ENCODE results near the gene C2.
"Not testable (repeated sequence)": the region's sequence is repeated elsewhere in the genome, so short reads cannot be mapped to it uniquely, and the experiment has no call there.

C2 gene

GRCh38 chr6:31907158-31907813 is 20.2 kb upstream of the C2 start:
- Histone ChIP-seq H3K14ac (ENCODE audit: low read length) (no peak overlapping the region), H3K4me3 (ENCODE audit: low read depth, low read length) (no peak overlapping the region), H2AK5ac (ENCODE audit: low read length) (no peak overlapping the region), H3K4me2 (ENCODE audit: low read length) (no peak overlapping the region), H2AFZ (ENCODE audit: insufficient read depth, low read length, poor library complexity) (no peak overlapping the region), H3K79me2 (ENCODE audit: control insufficient read depth, insufficient read depth, low read length, poor library complexity) (no peaks in the 10 kb centered on the region), H3K18ac (ENCODE audit: low read length) (no peak overlapping the region), H2BK5ac (ENCODE audit: low read depth, low read length, poor library complexity) (no peak overlapping the region), H3K27ac (ENCODE audit: low read depth, low read length) (no peak overlapping the region), H2BK120ac (ENCODE audit: insufficient read depth, low read length, poor library complexity) (no peak overlapping the region), H3K36me3 (ENCODE audit: control insufficient read depth in 1 of 2, insufficient read depth in 2 of 2, low read length in 2 of 2) (no peaks in the 10 kb centered on the region), H3K4ac (ENCODE audit: low read depth, low read length) (no peak overlapping the region), H3K23ac (ENCODE audit: low read length) (no peak overlapping the region), H3K9ac (ENCODE audit: low read length) (no peak overlapping the region), H4K8ac (ENCODE audit: low read depth, low read length) (no peak overlapping the region), H3K27me3 (ENCODE audit: insufficient read depth, low read length) (no peaks in the 10 kb centered on the region), H2BK12ac (ENCODE audit: low read length) (no peak overlapping the region), H3K79me1 (ENCODE audit: low read length) (no peaks in the 10 kb centered on the region), H3K4me1 (ENCODE audit: control insufficient read depth in 1 of 2, insufficient read depth in 2 of 2, low read length in 2 of 2) (no peaks in the 10 kb centered on the region), H3K9me3 (ENCODE audit: insufficient read depth, low read depth, low read length) (peaks cover 2% of the 10 kb centered on the region), H4K12ac (ENCODE audit: low read depth, low read length) (no peak overlapping the region), H4K91ac (ENCODE audit: low read depth, low read length) (no peak overlapping the region)
- DNase-seq = peak in 1 of 2 donors; percentile 72
- WGBS (ENCODE audit: extremely low coverage, insufficient coverage, insufficient read length) = no CpG with 5 or more reads among the region's 7 CpGs

GRCh38 chr6:31908255-31908654 is 19.3 kb upstream of the C2 start:
- H2AK5ac ChIP-seq (ENCODE audit: low read length); H3K9ac ChIP-seq (ENCODE audit: low read length); H3K36me3 ChIP-seq (ENCODE audit: control insufficient read depth in 1 of 2, insufficient read depth in 2 of 2, low read length in 2 of 2); H3K27ac ChIP-seq (ENCODE audit: low read depth, low read length); H3K4ac ChIP-seq (ENCODE audit: low read depth, low read length); H3K4me1 ChIP-seq (ENCODE audit: control insufficient read depth in 1 of 2, insufficient read depth in 2 of 2, low read length in 2 of 2); H3K23ac ChIP-seq (ENCODE audit: low read length); H3K4me2 ChIP-seq (ENCODE audit: low read length); H3K9me3 ChIP-seq (ENCODE audit: insufficient read depth, low read depth, low read length); H4K8ac ChIP-seq (ENCODE audit: low read depth, low read length); H3K18ac ChIP-seq (ENCODE audit: low read length); H2BK12ac ChIP-seq (ENCODE audit: low read length); H3K79me2 ChIP-seq (ENCODE audit: control insufficient read depth, insufficient read depth, low read length, poor library complexity); H2BK120ac ChIP-seq (ENCODE audit: insufficient read depth, low read length, poor library complexity); H4K12ac ChIP-seq (ENCODE audit: low read depth, low read length); H2BK5ac ChIP-seq (ENCODE audit: low read depth, low read length, poor library complexity); H2AFZ ChIP-seq (ENCODE audit: insufficient read depth, low read length, poor library complexity); H4K91ac ChIP-seq (ENCODE audit: low read depth, low read length); H3K4me3 ChIP-seq (ENCODE audit: low read depth, low read length); DNase-seq; H3K79me1 ChIP-seq (ENCODE audit: low read length); H3K27me3 ChIP-seq (ENCODE audit: insufficient read depth, low read length); H3K14ac ChIP-seq (ENCODE audit: low read length): not testable (repeated sequence)
- no CpG with 5 or more reads among the region's 5 CpGs for WGBS (ENCODE audit: extremely low coverage, insufficient coverage, insufficient read length)

- no peak overlapping the region for H4K12ac ChIP-seq (ENCODE audit: low read depth, low read length)
- H2AK5ac ChIP-seq (ENCODE audit: low read length) = no peak overlapping the region
- H3K9ac ChIP-seq (ENCODE audit: low read length) = no peak overlapping the region
- H3K14ac ChIP-seq (ENCODE audit: low read length) = no peak overlapping the region
- peak in 1 of 2 donors; percentile 58 for DNase-seq
- no peaks in the 10 kb centered on the region for H3K36me3 ChIP-seq (ENCODE audit: control insufficient read depth in 1 of 2, insufficient read depth in 2 of 2, low read length in 2 of 2)
- no peaks in the 10 kb centered on the region for H3K79me2 ChIP-seq (ENCODE audit: control insufficient read depth, insufficient read depth, low read length, poor library complexity)
- H3K79me1 ChIP-seq (ENCODE audit: low read length) = no peaks in the 10 kb centered on the region
- no peak overlapping the region for H3K4ac ChIP-seq (ENCODE audit: low read depth, low read length)
- no peak overlapping the region for H3K4me3 ChIP-seq (ENCODE audit: low read depth, low read length)
- H2BK120ac ChIP-seq (ENCODE audit: insufficient read depth, low read length, poor library complexity) = no peak overlapping the region
- peaks cover 2% of the 10 kb centered on the region for H3K9me3 ChIP-seq (ENCODE audit: insufficient read depth, low read depth, low read length)
- H4K91ac ChIP-seq (ENCODE audit: low read depth, low read length) = no peak overlapping the region
- H4K8ac ChIP-seq (ENCODE audit: low read depth, low read length) = no peak overlapping the region
- no peak overlapping the region for H3K23ac ChIP-seq (ENCODE audit: low read length)
- no peak overlapping the region for H2AFZ ChIP-seq (ENCODE audit: insufficient read depth, low read length, poor library complexity)
- WGBS (ENCODE audit: extremely low coverage, insufficient coverage, insufficient read length) = no CpG with 5 or more reads among the region's 4 CpGs
- H3K4me2 ChIP-seq (ENCODE audit: low read length) = no peak overlapping the region
- no peaks in the 10 kb centered on the region for H3K27me3 ChIP-seq (ENCODE audit: insufficient read depth, low read length)
- no peak overlapping the region for H3K18ac ChIP-seq (ENCODE audit: low read length)
- H2BK12ac ChIP-seq (ENCODE audit: low read length) = no peak overlapping the region
- no peaks in the 10 kb centered on the region for H3K4me1 ChIP-seq (ENCODE audit: control insufficient read depth in 1 of 2, insufficient read depth in 2 of 2, low read length in 2 of 2)
- H2BK5ac ChIP-seq (ENCODE audit: low read depth, low read length, poor library complexity) = no peak overlapping the region
- H3K27ac ChIP-seq (ENCODE audit: low read depth, low read length) = no peak overlapping the region
Measured at GRCh38 chr6:31908791-31909190, 18.7 kb upstream of the C2 start.

- not testable (repeated sequence) for H2AFZ ChIP-seq (ENCODE audit: insufficient read depth, low read length, poor library complexity); H2BK12ac ChIP-seq (ENCODE audit: low read length); H2BK120ac ChIP-seq (ENCODE audit: insufficient read depth, low read length, poor library complexity); H3K9me3 ChIP-seq (ENCODE audit: insufficient read depth, low read depth, low read length); H3K79me2 ChIP-seq (ENCODE audit: control insufficient read depth, insufficient read depth, low read length, poor library complexity); H3K4ac ChIP-seq (ENCODE audit: low read depth, low read length); H3K9ac ChIP-seq (ENCODE audit: low read length); H3K23ac ChIP-seq (ENCODE audit: low read length); H3K4me3 ChIP-seq (ENCODE audit: low read depth, low read length); H4K12ac ChIP-seq (ENCODE audit: low read depth, low read length); H3K36me3 ChIP-seq (ENCODE audit: control insufficient read depth in 1 of 2, insufficient read depth in 2 of 2, low read length in 2 of 2); H3K4me2 ChIP-seq (ENCODE audit: low read length); H3K27ac ChIP-seq (ENCODE audit: low read depth, low read length); H3K4me1 ChIP-seq (ENCODE audit: control insufficient read depth in 1 of 2, insufficient read depth in 2 of 2, low read length in 2 of 2); H4K91ac ChIP-seq (ENCODE audit: low read depth, low read length); H4K8ac ChIP-seq (ENCODE audit: low read depth, low read length); H3K27me3 ChIP-seq (ENCODE audit: insufficient read depth, low read length); H3K18ac ChIP-seq (ENCODE audit: low read length); H3K14ac ChIP-seq (ENCODE audit: low read length); H3K79me1 ChIP-seq (ENCODE audit: low read length); H2BK5ac ChIP-seq (ENCODE audit: low read depth, low read length, poor library complexity); H2AK5ac ChIP-seq (ENCODE audit: low read length)
- DNase-seq = peak; percentile 82 to 87
- WGBS (ENCODE audit: extremely low coverage, insufficient coverage, insufficient read length) = no CpG with 5 or more reads among the region's 7 CpGs
Measured at GRCh38 chr6:31909298-31909697, 18.2 kb upstream of the C2 start.
